Adrenal gland (tissue), 12 donors: ENCODE data around the gene ZIC4. TPM values are rescaled to one million over a fixed set of nuclear protein-coding genes. Genes with fewer than 3 reads are reported as not detected.

Experiments used
- DNase-seq, 7 donors: peaks; one replicate each; pipeline ENCODE4 v3.0.0-alpha.2; 2019 to 2020
- H3K27ac ChIP-seq, 5 donors: fragments of 200-600 bp; sonication (generic) in 4 of 5; 1 replicate in 3 of 5; 2 replicates in 2 of 5; pipeline versions ENCODE4 v1.5.1 to v1.8.0; 2016 to 2020; ENCODE audit warnings: mild to moderate bottlenecking in 1 of 5
- H3K27me3 ChIP-seq: fragments of 200-600 bp; 2 replicates; pipeline ENCODE4 v1.8.0; 2021
- H3K36me3 ChIP-seq, 2 donors: fragments of 200-600 bp; replicated peaks in 1 of 2; 1 replicate in 1 of 2; 2 replicates in 1 of 2; pipeline versions ENCODE4 v1.5.1 to v1.8.0; 2018 to 2022
- H3K4me1 ChIP-seq, 2 donors: fragments of 200-600 bp; replicated peaks in 1 of 2; 1 replicate in 1 of 2; 2 replicates in 1 of 2; pipeline versions ENCODE4 v1.5.1 to v1.8.0; 2018 to 2021
- H3K4me3 ChIP-seq, 4 donors: fragments of 200-600 bp; sonication (generic) in 3 of 4; one replicate each; pipeline ENCODE4 v1.5.1; 2016 to 2018
- H3K9me3 ChIP-seq, 3 donors: fragments of 200-600 bp; sonication (generic) in 1 of 3; replicated peaks in 1 of 3; 1 replicate in 2 of 3; 2 replicates in 1 of 3; pipeline versions ENCODE4 v1.5.1 to v1.8.0; 2016 to 2021
- POLR2A ChIP-seq, 2 donors: fragments of 450-650 bp; IDR thresholded peaks; one replicate each; pipeline ENCODE4 v1.6.1; 2017; ENCODE audit warnings: antibody characterized with exemption in 2 of 2, mild to moderate bottlenecking in 2 of 2, moderate library complexity in 1 of 2
- WGBS, 4 donors: extraction: QIAGEN DNeasy Blood & Tissue Kit in 2 of 4; methylation state at CpG; one replicate each; pipeline versions ENCODE4 v1.1.5 to v1.1.7; 2013 to 2017; 5-methylcytosine and 5-hydroxymethylcytosine counted together
- intact Hi-C, 2 donors: fragments of 100-400 bp; cut with DNase I; formaldehyde crosslinking; loops; one replicate each; pipeline versions ENCODE4 v1.14.1 to v1.15.0; 2022 to 2023
- polyA plus RNA-seq, 3 donors: library from polyadenylated mRNA; stranded (reverse); fragments of 200-250 nt in 2 of 3; fragments of 350-450 nt in 1 of 3; fragmentation: Illumina TruSeq in 1 of 3; extraction: RNeasy Lipid Tissue Mini Kit (QIAGEN cat#74804) in 1 of 3; gene quantifications; one replicate each; pipeline ENCODE4 v1.2.3, GENCODE V29; 2013 to 2014
- total RNA-seq, 9 donors: library from RNA; depleted of rRNA in 4 of 9; stranded (reverse); fragments of >200 nt in 4 of 9; fragments of 120-200 nt in 1 of 9; fragmentation: NEBNext Ultra II Directional in 1 of 9; extraction: Animal tissue kit (Norgen Biotek cat#: 25700) in 1 of 9; gene quantifications; one replicate each; pipeline versions ENCODE4 v1.1.0 to v1.2.4, GENCODE V29; 2013 to 2023
- TF ChIP-seq, protein P1 (sequence below), 6 experiments: fragments of 450-650 bp in 4 of 6; fragments of 200-600 bp in 2 of 6; sonication (generic) in 1 of 6; IDR thresholded peaks; 1 replicate in 5 of 6; 2 replicates in 1 of 6; pipeline versions ENCODE4 v1.5.1 to v1.8.0; 2016 to 2021; ENCODE audit warnings: antibody characterized with exemption in 6 of 6, mild to moderate bottlenecking in 2 of 6, moderate library complexity in 1 of 6
- donor health status: healthy with polysubstance abuse.
- donor health status: Bipolar disorder and iron deficiency.
- donor health status: DM: yes; HTN: yes; CAD: no.
- donor health status: DM: no; HTN: no; CAD: no.
- donor health status: DM: no; HTN: no; CAD: no.
- donor health status: DM: yes; HTN: yes; CAD: no.

ZIC4 gene
- total and polyA plus RNA-seq, 12 donors = 0.07 TPM; not detected in 11

DNA sequence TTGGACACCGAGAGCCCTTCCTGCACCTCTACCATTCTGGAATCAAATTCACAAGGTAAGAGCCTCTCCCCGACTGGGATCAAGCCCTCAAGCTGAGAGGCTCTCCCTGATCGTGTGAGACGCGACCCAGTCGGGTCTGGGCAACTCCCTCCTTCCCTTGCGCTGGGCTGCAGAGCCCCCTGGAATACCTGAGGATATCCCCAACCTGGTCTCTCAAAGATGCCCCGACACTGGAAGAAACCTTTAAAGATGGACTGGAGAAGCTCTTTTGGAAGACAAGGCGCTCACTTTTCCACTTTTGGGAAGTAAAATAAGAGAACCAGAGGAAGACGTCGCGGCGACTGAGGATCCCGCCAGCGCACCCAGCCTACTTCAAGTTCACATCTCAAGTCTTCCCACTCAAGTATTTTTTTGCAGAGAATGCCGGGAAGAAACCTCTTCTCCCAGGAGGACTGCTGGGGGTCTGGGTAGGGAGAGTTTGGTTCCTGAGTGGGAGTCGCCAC lies 33.8 kb downstream of the ZIC4 start:
- DNase-seq = no peak
- 2 to 5% (median 3%) methylated on average over 17 of the region's 17 CpGs for WGBS, 4 donors
- H3K4me3 ChIP-seq = no peak overlapping the region
- no peak overlapping the region for H3K27ac ChIP-seq
- intact Hi-C loops = no loop called here
- no peaks in the 10 kb centered on the region for H3K9me3 ChIP-seq
- no peaks in the 10 kb centered on the region for H3K36me3 ChIP-seq
- H3K4me1 ChIP-seq = no peaks in the 10 kb centered on the region
- peaks cover 87% of the 10 kb centered on the region for H3K27me3 ChIP-seq
- TF ChIP-seq POLR2A (IDR thresholded peaks at IDR 0.05) = no peak
- TF ChIP-seq, protein P1, sequence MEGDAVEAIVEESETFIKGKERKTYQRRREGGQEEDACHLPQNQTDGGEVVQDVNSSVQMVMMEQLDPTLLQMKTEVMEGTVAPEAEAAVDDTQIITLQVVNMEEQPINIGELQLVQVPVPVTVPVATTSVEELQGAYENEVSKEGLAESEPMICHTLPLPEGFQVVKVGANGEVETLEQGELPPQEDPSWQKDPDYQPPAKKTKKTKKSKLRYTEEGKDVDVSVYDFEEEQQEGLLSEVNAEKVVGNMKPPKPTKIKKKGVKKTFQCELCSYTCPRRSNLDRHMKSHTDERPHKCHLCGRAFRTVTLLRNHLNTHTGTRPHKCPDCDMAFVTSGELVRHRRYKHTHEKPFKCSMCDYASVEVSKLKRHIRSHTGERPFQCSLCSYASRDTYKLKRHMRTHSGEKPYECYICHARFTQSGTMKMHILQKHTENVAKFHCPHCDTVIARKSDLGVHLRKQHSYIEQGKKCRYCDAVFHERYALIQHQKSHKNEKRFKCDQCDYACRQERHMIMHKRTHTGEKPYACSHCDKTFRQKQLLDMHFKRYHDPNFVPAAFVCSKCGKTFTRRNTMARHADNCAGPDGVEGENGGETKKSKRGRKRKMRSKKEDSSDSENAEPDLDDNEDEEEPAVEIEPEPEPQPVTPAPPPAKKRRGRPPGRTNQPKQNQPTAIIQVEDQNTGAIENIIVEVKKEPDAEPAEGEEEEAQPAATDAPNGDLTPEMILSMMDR (IDR thresholded peaks at IDR 0.05) = no peak

DNA sequence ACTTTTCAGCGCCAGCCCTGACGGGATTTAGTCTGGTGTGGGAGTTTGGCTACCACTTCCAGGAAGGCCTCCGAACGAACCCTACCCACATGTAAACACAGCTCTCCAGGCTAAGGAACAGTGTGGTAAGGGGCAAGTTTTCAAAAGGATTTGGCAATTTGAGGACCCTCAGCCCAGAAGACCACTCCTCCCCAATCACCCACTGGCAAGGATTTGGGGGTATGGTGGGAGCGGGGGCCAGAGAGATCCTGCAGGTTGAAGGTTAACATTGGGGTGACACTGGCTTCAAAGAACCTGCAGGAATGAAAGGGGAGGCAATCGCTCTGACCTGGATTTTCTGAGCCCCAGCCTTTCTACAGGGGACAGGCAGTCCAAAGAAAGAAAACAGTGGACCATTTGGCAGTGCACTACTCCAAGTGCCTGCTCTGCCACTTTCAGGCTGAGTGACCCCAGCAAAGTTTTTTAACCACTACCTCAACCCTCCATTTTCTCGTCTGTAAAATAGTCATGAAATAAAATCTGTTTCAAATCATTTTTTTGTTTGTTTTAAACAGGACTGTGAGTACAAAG lies 34.5 kb downstream of the ZIC4 start:
- Histone ChIP-seq H3K36me3 (no peaks in the 10 kb centered on the region), H3K4me3 (no peak overlapping the region), H3K9me3 (no peaks in the 10 kb centered on the region), H3K4me1 (no peaks in the 10 kb centered on the region), H3K27me3 (peaks cover 87% of the 10 kb centered on the region), H3K27ac (no peak overlapping the region)
- 5 to 10% (median 8%) methylated on average over 7 of the region's 7 CpGs for WGBS, 4 donors
- intact Hi-C loops = no loop called here
- TF ChIP-seq POLR2A (IDR thresholded peaks at IDR 0.05) = no peak
- DNase-seq = no peak

DNA sequence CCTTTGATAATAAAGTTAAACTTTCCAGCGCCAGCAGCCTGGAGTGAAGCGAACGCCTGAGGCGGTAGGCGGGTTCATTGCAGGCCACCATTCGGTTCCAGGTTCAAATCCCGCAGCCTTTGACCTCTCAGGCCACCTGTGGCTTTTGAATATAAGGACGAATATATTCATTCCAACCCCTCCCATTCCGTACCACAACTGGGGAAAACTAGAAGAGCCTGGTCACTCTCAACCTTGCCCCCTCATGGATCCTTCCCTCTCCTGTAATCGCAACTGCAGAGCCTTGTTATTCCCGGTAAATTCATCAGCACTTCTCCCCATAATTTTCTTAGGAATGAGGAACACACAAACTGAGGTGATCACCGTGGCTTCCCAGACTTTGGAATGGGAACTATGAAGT lies 35.2 kb downstream of the ZIC4 start:
- H3K27me3 ChIP-seq = peaks cover 91% of the 10 kb centered on the region
- 2 to 11% (median 5%) methylated on average over 12 of the region's 12 CpGs for WGBS, 4 donors
- intact Hi-C loops = no loop called here

DNA sequence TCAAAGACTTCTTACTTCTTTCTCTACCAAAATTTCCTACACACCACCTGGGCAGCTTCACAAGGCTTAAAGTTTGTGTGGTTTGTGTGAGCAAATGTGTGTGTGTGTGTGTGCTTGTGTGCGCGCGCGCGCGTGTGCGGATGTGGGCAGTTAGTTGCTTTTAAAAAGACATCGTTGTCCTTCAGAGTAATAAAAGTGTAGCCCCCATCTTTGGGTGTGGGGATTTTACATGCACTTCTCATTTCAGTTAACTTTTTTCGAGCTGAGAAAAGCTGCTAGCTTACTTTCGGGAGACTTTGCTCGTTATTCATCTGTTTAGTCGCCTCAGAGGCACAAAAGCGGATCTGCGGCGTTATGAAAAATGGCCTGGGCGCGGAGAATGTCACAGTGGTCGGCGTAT lies 36.0 kb downstream of the ZIC4 start:
- H3K4me3 ChIP-seq = no peak overlapping the region
- intact Hi-C loops = no loop called here
- no peak for DNase-seq
- no peaks in the 10 kb centered on the region for H3K36me3 ChIP-seq
- H3K4me1 ChIP-seq = no peaks in the 10 kb centered on the region
- 8 to 12% (median 11%) methylated on average over 19 of the region's 19 CpGs for WGBS, 4 donors
- no peaks in the 10 kb centered on the region for H3K9me3 ChIP-seq
- no peak overlapping the region for H3K27ac ChIP-seq
- H3K27me3 ChIP-seq = peaks cover 84% of the 10 kb centered on the region
- TF ChIP-seq, protein P1 (IDR thresholded peaks at IDR 0.05) = no peak
- no peak for TF ChIP-seq POLR2A (IDR thresholded peaks at IDR 0.05)

More for the DNA sequence above, 35.2 kb downstream of the ZIC4 start:
- Histone ChIP-seq H3K27ac (no peak overlapping the region), H3K9me3 (no peaks in the 10 kb centered on the region), H3K36me3 (no peaks in the 10 kb centered on the region), H3K4me3 (no peak overlapping the region), H3K4me1 (no peaks in the 10 kb centered on the region)
- no peak for DNase-seq
- TF ChIP-seq, protein P1 (IDR thresholded peaks at IDR 0.05) = no peak
- no peak for TF ChIP-seq POLR2A (IDR thresholded peaks at IDR 0.05)

DNA sequence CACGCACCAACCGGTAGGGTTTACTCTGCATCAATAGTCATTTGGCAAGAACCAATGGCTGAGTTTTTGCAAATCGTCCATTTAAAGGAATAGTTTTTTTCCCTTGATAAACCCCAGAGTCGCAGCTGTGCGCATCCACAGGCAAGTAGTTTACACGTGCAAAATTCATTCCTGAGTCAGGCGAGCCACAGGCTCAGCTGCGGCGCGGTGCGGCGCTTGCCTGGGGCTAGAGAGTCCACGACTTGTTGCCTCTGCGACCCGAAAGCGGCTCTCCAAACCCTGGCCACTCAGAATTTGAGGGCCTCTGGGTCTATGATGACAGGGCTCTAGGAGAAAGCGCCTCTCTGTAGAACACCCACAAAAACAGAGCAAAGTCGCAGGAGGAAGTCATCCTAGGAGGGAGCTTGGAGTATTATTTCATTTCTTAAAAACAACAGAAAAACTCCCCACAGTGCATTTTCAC lies 36.7 kb downstream of the ZIC4 start:
- Histone ChIP-seq H3K4me3 (no peak overlapping the region), H3K27ac (no peak overlapping the region), H3K27me3 (peaks cover 80% of the 10 kb centered on the region), H3K36me3 (no peaks in the 10 kb centered on the region), H3K9me3 (no peaks in the 10 kb centered on the region), H3K4me1 (no peaks in the 10 kb centered on the region)
- 5 to 8% (median 7%) methylated on average over 11 to 18 of the region's 18 CpGs for WGBS, 4 donors
- intact Hi-C loops = no loop called here
- DNase-seq = no peak
- TF ChIP-seq POLR2A (IDR thresholded peaks at IDR 0.05) = no peak
- TF ChIP-seq, protein P1 (IDR thresholded peaks at IDR 0.05) = no peak
